ENCODE data around the gene SPIB.

SPIB gene

GRCh38 chr19:50392759-50393158 lies 26.0 kb upstream of the SPIB start:
- DNase-seq = no peak

GRCh38 chr19:50393589-50393988 lies 25.1 kb upstream of the SPIB start:
- no peak for DNase-seq

- DNase-seq = no peak
Measured at GRCh38 chr19:50394017-50394416, 24.7 kb upstream of the SPIB start.

- no peak for DNase-seq
Measured at GRCh38 chr19:50398675-50399367, 19.9 kb upstream of the SPIB start.

GRCh38 chr19:50399368-50399745 lies 19.4 kb upstream of the SPIB start:
- DNase-seq = no peak

GRCh38 chr19:50401605-50402450 lies 16.9 kb upstream of the SPIB start:
- no peak for DNase-seq

GRCh38 chr19:50402544-50403301 lies 16.0 kb upstream of the SPIB start:
- DNase-seq = no peak

- DNase-seq = no peak
Measured at GRCh38 chr19:50406156-50406820, 12.4 kb upstream of the SPIB start.

- DNase-seq = no peak
Measured at GRCh38 chr19:50406829-50407228, 11.9 kb upstream of the SPIB start.

- DNase-seq = no peak
Measured at GRCh38 chr19:50409347-50409746, 9.4 kb upstream of the SPIB start.

- no peak for DNase-seq
Measured at GRCh38 chr19:50410109-50410508, 8.6 kb upstream of the SPIB start.

GRCh38 chr19:50412419-50412818 lies 6.3 kb upstream of the SPIB start:
- no peak for DNase-seq

GRCh38 chr19:50413096-50413495 lies 5.6 kb upstream of the SPIB start:
- DNase-seq = no peak

GRCh38 chr19:50413531-50413930 lies 5.2 kb upstream of the SPIB start:
- no peak for DNase-seq

- DNase-seq = peak; percentile 92
Measured at GRCh38 chr19:50414864-50415660, 3.7 kb upstream of the SPIB start.

GRCh38 chr19:50415661-50416033 lies 3.1 kb upstream of the SPIB start:
- no peak for DNase-seq

GRCh38 chr19:50416034-50416977 lies 2.4 kb upstream of the SPIB start:
- DNase-seq = no peak

- DNase-seq = no peak
Measured at GRCh38 chr19:50417111-50418081, 1.3 kb upstream of the SPIB start.

- no peak for DNase-seq
Measured at GRCh38 chr19:50419022-50419579, 363 bp downstream of the SPIB start.
